ENCODE results near the gene TMC1.

The TMC1 gene

DNA sequence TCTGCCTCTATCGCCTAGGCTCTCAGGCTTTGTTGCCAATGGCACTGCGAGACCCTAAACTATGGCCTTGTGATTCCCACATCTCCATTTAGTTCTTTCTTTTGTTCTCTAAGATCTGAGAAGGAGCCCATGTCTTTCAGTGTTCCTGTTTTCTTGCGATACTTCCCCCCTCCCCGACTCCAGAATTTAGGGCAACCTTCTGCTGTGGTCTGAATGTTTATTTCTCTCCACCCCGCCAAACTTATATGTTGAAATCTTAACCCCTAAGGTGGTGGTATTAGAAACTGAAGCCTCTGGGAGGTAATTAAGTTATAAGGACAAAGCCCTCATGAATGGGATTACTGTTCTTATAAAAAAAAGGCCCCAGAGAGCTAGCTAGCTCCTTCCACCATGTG, 6.4 kb downstream of the TMC1 start:
- H3K4me3 ChIP-seq = peak overlapping the region; percentile 52
- H3K27ac ChIP-seq = peak overlapping the region; percentile 34 to 62
- TF ChIP-seq, protein P1, sequence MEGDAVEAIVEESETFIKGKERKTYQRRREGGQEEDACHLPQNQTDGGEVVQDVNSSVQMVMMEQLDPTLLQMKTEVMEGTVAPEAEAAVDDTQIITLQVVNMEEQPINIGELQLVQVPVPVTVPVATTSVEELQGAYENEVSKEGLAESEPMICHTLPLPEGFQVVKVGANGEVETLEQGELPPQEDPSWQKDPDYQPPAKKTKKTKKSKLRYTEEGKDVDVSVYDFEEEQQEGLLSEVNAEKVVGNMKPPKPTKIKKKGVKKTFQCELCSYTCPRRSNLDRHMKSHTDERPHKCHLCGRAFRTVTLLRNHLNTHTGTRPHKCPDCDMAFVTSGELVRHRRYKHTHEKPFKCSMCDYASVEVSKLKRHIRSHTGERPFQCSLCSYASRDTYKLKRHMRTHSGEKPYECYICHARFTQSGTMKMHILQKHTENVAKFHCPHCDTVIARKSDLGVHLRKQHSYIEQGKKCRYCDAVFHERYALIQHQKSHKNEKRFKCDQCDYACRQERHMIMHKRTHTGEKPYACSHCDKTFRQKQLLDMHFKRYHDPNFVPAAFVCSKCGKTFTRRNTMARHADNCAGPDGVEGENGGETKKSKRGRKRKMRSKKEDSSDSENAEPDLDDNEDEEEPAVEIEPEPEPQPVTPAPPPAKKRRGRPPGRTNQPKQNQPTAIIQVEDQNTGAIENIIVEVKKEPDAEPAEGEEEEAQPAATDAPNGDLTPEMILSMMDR (IDR thresholded peaks at IDR 0.05) = no peak
- DNase-seq (ENCODE audit: low spot score) = no peak

GRCh38 chr9:72529531-72529930, 8.1 kb downstream of the TMC1 start:
- DNase-seq (ENCODE audit: low spot score) = no peak
- no peak overlapping the region for H3K4me3 ChIP-seq
- H3K27ac ChIP-seq = no peak overlapping the region
- TF ChIP-seq, protein P1 (IDR thresholded peaks at IDR 0.05) = no peak

DNA sequence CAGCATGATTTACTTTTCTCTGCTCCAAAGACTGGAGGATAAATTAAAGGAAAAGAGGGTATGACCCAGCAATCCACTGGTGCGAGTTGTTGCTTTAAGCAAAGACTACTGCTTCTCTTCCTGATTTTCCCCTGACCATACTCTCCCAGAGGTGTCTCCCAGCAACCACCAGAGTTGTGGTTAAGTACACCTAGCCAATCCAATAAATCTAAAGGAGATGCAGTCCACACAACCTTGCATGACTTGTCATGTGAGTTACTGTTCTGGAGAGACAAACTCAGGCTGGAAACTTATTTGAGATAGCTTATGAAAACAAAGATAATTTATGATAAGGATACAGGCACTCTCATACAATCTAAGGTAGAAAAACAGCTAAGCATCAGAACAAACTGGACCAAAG, 11.9 kb downstream of the TMC1 start:
- TF ChIP-seq, protein P1 (IDR thresholded peaks at IDR 0.05) = no peak
- no peak for DNase-seq (ENCODE audit: low spot score)
- no peak overlapping the region for H3K4me3 ChIP-seq
- no peak overlapping the region for H3K27ac ChIP-seq

DNA sequence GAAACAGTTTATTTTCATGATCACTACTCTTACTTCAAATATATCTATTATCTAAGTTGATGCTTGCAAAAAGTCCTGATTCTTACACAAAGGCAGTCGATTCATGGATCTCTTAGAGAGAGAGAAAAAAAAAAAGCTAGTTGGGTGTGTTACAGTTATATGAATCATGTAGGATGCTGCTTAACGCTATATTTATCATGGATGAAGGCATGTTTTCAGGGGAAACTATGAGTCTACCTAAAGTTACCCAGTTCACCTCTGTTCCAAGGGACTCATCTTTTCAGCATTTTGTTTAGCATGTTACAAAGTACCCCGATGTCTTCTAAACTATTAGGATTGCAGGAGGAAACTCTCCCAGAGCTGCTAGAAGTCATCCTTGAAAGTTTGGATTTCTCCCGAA, 13.5 kb downstream of the TMC1 start:
- H3K27ac ChIP-seq = no peak overlapping the region
- DNase-seq (ENCODE audit: low spot score) = no peak
- no peak overlapping the region for H3K4me3 ChIP-seq
- TF ChIP-seq, protein P1 (IDR thresholded peaks at IDR 0.05) = no peak

DNA sequence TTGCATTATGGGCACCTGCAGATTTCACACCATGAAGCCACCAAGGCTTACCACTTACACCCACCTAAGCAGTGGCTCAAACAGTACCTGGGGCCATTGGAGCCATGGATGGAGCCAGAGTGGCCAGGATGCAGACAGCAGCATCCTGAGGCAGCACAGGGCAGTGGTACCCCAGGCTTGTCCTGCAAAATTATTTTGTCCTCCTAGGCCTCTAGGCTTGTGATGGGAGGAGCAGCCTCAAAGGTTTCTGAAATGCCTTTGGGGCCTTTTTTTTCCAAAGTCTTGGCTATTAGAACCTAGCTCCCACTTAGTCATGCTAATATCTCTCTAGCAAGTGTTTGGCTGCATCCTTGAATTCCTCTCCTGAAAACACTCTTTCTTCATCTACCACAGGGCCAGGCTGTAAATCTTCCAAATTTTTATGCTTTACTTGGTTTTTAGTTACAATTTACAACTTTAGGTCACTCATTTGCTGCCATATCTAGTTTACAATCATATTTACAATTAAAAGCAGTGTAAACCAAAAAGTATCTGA, 15.7 kb downstream of the TMC1 start:
- H3K4me3 ChIP-seq = no peak overlapping the region
- no peak for DNase-seq (ENCODE audit: low spot score)
- TF ChIP-seq, protein P1 (IDR thresholded peaks at IDR 0.05) = no peak
- H3K27ac ChIP-seq = no peak overlapping the region

- no peak overlapping the region for H3K27ac ChIP-seq
- DNase-seq (ENCODE audit: low spot score) = no peak
- TF ChIP-seq, protein P1 (IDR thresholded peaks at IDR 0.05) = no peak
- no peak overlapping the region for H3K4me3 ChIP-seq
Observed at GRCh38 chr9:72537671-72538070, 16.3 kb downstream of the TMC1 start.

- H3K4me3 ChIP-seq = no peak overlapping the region
- TF ChIP-seq, protein P1 (IDR thresholded peaks at IDR 0.05) = no peak
- no peak for DNase-seq (ENCODE audit: low spot score)
- H3K27ac ChIP-seq = no peak overlapping the region
Observed at GRCh38 chr9:72538921-72539702, 17.7 kb downstream of the TMC1 start.
